ENCODE results near the gene KRTAP2-4.
"Not testable (repeated sequence)": the region's sequence is repeated elsewhere in the genome, so short reads cannot be mapped to it uniquely, and the experiment has no call there.

KRTAP2-4 gene

GRCh38 chr17:41037853-41038350 is 27.8 kb downstream of the KRTAP2-4 start:
- no peak for DNase-seq (ENCODE audit: low spot score)

DNA sequence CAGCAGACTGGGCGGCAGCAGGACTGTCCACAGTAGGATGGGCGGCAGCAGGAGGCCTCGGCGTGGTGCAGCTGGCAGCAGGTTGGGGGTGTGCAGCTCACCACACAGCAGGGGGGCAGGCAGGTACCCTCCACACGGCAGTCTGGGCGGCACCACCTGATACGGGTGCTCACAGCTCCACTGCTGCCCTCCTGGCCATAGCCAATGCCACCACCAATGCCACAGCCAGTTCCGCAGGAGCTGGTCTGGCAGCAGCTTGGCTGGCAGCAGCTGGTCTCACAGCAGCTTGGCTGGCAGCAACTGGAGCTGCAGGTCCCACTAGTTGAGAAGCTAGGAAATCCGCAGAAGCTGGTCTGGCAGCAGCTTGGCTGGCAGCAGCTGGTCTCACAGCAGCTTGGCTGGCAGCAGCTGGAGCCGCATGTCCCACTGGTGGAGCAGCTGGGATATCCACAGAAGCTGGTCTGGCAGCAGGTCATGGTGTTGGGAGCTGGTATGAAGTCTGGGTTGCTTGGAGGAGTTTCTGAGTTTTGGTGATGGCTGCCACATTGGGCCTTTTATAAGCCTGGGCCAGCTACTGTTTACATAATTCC is 31.2 kb downstream of the KRTAP2-4 start, which contains the start of gene KRTAP1-3:
Gene KRTAP1-3 (minus strand): TSS at position 529 of the 590 bp plus-strand sequence. CDS start 53 bp downstream, at position 476.
- not testable (repeated sequence) for DNase-seq (ENCODE audit: low spot score)

DNA sequence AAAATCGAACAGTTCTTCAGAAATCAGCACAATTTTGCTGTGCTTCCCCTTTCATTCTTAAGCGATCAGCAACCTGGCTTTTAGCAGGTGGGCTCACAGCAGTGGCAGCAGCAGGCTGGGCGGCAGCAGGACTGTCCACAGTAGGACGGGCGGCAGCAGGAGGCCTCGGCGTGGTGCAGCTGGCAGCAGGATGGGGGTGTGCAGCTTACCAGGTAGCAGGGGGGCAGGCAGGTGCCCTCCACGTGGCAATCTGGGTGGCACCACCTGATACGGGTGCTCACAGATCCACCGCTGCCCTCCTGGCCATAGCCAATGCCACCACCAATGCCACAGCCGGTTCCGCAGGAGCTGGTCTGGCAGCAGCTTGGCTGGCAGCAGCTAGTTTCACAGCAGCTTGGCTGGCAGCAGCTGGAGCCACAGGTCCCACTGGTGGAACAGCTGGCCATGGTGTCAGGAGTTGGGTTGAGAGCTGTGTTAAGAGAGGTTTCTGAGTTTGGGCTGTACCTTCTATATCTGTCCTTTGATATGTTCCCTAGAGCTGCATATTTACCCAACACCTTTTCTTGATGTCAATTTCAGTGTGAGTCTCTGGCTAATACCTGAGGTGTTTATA is 35.9 kb downstream of the KRTAP2-4 start, which contains the start of gene KRTAP1-4:
Gene KRTAP1-4 (minus strand): TSS at position 563 of the 613 bp plus-strand sequence. CDS start 117 bp downstream, at position 446.
- DNase-seq (ENCODE audit: low spot score): no peak

DNA sequence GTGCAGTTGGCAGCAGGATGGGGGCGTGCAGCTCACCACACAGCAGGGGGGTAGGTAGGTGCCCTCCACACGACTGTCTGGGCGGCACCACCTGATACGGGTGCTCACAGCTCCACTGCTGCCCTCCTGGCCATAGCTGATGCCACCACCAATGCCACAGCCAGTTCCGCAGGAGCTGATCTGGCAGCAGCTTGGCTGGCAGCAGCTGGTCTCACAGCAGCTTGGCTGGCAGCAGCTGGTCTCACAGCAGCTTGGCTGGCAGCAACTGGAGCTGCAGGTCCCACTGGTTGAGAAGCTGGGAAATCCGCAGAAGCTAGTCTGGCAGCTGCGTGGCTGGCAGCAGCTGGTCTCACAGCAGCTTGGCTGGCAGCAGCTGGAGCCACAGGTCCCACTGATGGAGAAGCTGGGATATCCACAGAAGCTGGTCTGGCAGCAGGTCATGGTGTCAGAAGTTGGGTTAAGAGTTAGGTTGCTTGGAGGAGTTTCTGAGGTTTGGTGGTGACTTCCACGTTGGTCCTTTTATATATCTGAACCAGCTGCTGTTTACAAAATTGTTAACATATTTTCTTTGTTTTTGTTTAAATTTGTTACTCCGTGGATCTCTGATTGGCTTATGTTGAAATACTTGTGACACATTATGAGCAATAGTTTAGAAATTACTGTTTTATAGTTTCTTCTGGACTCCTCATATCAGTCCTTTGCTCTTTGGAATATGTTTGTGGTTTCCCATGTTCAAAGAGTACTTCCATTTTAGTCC is 38.8 kb downstream of the KRTAP2-4 start, which contains the start of gene KRTAP1-5:
Gene KRTAP1-5 (minus strand): TSS at position 494 of the 757 bp plus-strand sequence. CDS start 53 bp downstream, at position 441.
- DNase-seq (ENCODE audit: low spot score): no peak

GRCh38 chr17:41024697-41025096 is 41.0 kb downstream of the KRTAP2-4 start:
- DNase-seq (ENCODE audit: low spot score): no peak

DNA sequence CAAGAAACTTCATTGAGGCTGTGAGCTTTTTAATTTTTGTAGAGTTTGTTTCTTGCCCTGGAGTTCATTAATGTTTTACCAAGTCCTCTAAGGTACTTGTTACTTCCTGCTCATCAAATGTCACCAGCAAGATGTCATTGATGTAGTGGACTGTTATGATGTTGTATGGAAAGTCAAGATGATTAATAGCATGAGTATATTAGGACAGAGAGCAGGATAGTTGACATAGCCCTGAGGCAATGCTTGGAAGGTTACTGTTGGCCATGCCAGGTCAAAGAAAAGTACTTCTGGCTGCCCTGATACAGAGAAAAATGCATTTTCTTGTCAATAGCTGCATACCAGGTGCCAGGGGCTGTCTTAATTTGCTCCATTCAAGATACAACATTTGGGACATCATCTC is 45.3 kb downstream of the KRTAP2-4 start:
- no peak for DNase-seq (ENCODE audit: low spot score)

GRCh38 chr17:41019415-41019814 is 46.3 kb downstream of the KRTAP2-4 start:
- no peak for DNase-seq (ENCODE audit: low spot score)

- no peak for DNase-seq (ENCODE audit: low spot score)
Measured at GRCh38 chr17:41018541-41018940, 47.1 kb downstream of the KRTAP2-4 start.

DNA sequence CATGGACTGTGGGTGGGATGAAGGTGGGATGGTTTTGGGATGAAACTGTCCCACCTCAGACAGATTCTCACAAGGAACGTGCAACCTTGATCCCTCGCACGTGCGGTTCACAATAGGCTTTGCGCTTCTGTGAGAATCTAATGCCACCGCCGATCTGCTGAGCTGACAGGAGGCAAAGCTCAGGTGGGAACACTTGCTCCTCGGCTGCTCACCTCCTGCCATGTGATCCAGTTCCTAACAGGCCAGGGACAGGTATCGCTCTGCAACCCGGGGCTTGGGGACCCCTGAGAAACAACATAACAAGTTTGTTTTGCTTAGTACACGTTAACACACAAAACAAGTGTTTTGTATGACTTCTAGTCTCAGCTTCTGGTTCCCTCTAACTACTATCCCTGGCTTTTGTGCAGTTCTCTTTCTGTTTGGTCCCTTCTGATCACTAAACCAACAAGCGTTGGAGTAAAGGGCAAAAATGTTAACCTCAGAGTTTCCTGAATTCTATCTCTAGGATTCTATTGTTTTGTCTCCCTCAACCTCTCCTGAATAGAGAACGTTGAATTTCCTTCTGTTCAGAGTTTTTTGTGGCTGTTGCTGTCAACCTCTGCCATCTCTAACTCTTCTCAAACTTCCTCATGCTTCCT is 49.0 kb downstream of the KRTAP2-4 start:
- no peak for DNase-seq (ENCODE audit: low spot score)

GRCh38 chr17:41015454-41015853 is 50.2 kb downstream of the KRTAP2-4 start:
- DNase-seq (ENCODE audit: low spot score): no peak

All from Ammon's horn (tissue), 1 donor.